GM12801 (cell line): ENCODE data around the gene ZNF407.

Experiments used
- CTCF ChIP-seq: IDR thresholded peaks from one replicate; pipeline ENCODE4 v1.5.1; 2011; ENCODE audit warnings: control low read depth; ENCODE audit not compliant: insufficient read length; ENCODE audit errors: extremely low read depth

Gene ZNF407

GRCh38 chr18:74617486-74617885 is 19.8 kb downstream of the ZNF407 start:
- no peak for TF ChIP-seq CTCF

GRCh38 chr18:74622072-74622471 is 24.4 kb downstream of the ZNF407 start:
- TF ChIP-seq CTCF, result no peak

- TF ChIP-seq CTCF, result no peak
These were observed 25.6 kb downstream of the ZNF407 start for GRCh38 chr18:74623047-74623816.

GRCh38 chr18:74624466-74624865 is 26.8 kb downstream of the ZNF407 start:
- TF ChIP-seq CTCF, result no peak

GRCh38 chr18:74625157-74625556 is 27.5 kb downstream of the ZNF407 start:
- no peak for TF ChIP-seq CTCF

- no peak for TF ChIP-seq CTCF
These were observed 28.6 kb downstream of the ZNF407 start for GRCh38 chr18:74626049-74626874.

- no peak for TF ChIP-seq CTCF
These were observed 33.1 kb downstream of the ZNF407 start for GRCh38 chr18:74630804-74631203.
